Measurements from ENCODE around the gene RRN3. TPM values are rescaled to one million over a fixed set of nuclear protein-coding genes. Genes with fewer than 3 reads are reported as not detected.

Gene RRN3, protein sequence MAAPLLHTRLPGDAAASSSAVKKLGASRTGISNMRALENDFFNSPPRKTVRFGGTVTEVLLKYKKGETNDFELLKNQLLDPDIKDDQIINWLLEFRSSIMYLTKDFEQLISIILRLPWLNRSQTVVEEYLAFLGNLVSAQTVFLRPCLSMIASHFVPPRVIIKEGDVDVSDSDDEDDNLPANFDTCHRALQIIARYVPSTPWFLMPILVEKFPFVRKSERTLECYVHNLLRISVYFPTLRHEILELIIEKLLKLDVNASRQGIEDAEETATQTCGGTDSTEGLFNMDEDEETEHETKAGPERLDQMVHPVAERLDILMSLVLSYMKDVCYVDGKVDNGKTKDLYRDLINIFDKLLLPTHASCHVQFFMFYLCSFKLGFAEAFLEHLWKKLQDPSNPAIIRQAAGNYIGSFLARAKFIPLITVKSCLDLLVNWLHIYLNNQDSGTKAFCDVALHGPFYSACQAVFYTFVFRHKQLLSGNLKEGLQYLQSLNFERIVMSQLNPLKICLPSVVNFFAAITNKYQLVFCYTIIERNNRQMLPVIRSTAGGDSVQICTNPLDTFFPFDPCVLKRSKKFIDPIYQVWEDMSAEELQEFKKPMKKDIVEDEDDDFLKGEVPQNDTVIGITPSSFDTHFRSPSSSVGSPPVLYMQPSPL
- total RNA-seq, result 21.9 and 29.1 TPM in 2 replicates

DNA sequence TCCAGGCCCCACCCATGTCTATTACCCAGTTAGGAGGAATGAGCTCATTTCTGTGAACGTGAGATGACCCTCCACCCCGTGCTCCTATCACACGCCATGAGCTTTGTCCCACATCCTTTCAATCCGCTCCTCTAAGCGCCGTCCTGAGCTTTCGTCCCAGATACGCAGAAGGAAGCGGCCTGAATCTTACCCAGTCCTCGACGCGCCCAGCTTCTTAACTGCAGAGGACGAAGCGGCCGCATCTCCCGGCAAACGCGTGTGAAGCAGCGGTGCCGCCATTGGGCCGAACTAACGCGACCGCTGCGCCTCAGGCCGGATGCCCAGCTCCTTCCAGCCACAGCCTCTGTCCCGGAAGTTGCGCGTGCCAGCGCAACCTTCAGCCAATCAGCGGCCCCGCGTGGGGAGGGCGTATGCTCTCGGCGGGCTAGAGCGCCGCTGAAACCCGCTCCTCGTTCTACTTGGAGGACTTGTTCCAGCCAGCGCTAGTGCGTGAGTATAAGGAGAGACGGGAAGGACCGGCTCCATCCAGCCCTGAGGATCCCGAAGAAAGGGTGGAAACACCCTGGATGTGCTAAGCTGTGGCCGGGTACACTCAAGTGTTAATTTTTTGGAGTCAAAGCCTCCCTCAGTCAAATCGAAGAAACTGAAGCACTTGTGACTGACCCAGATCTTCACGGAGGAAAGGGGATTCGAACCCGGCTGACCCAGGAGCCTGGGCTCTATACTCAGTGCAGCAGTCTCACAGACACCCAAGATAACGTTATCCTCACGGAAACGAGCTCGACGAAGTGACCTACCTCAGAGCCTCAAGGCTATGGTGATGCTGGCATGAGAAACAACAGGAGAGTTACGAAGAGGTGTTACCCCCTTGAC is at the start of gene RRN3:
RRN3 (minus strand) TSS at position 318 of the 873 bp plus-strand sequence; CDS start at position 279, 39 bp downstream.

Other genes with a start within 250 kb of the RRN3 start
- 44.6 and 45.0 TPM in 2 replicates for gene NPIPA1, start 156.8 kb downstream of the RRN3 start, total RNA-seq
- 93.1 and 106 TPM in 2 replicates for gene PDXDC1, start 119.2 kb downstream of the RRN3 start, total RNA-seq
- 73.5 and 90.1 TPM in 2 replicates for gene NTAN1, start 38.2 kb downstream of the RRN3 start, total RNA-seq

Measured in aortic smooth muscle cell (primary cell).